Caco-2 (cell line): ENCODE data around the gene KRTAP16-1. TPM values are rescaled to one million over a fixed set of nuclear protein-coding genes. Genes with fewer than 3 reads are reported as not detected.

Source experiments
- BruUV-seq: library from RNA; stranded (reverse); fragments of 400-500 nt; replicated peaks from 2 replicates; lab custom pipeline; 2021; lab: Mats Ljungman, UMichigan
- CTCF ChIA-PET: fragments of 300-600 bp; sonication (Branson Sonifier 250); formaldehyde crosslinking; loops from one replicate; lab custom pipeline; 2022; ENCODE audit warnings: antibody characterized with exemption; lab: Charles Lee
- POLR2A ChIA-PET: fragments of 300-600 bp; sonication (Branson Sonifier 250); formaldehyde crosslinking; loops from one replicate; lab custom pipeline; 2022; ENCODE audit warnings: antibody characterized with exemption; lab: Charles Lee
- DNase-seq, 2 experiments: peaks; one replicate each; pipeline versions ENCODE4 v3.0.0 to v3.0.0-alpha.2; 2020 to 2022
- H3K27me3 ChIP-seq: replicated peaks from 2 replicates; pipeline ENCODE4 v1.6.0; 2011; ENCODE audit warnings: low read length; ENCODE audit not compliant: control insufficient read depth, insufficient read depth
- H3K36me3 ChIP-seq: 2 replicates; pipeline ENCODE4 v1.5.1; 2011; ENCODE audit warnings: low read length; ENCODE audit not compliant: control insufficient read depth, insufficient read depth
- H3K4me1 ChIP-seq: fragments of 250-450 bp; sonication (Bioruptor Pico); 2 replicates; pipeline ENCODE4 v1.5.1; 2020; ENCODE audit warnings: mild to moderate bottlenecking
- H3K4me3 ChIP-seq: 2 replicates; pipeline ENCODE4 v1.5.1; 2011; ENCODE audit warnings: low read depth, mild to moderate bottlenecking, control low read depth, low read length
- H3K9me3 ChIP-seq: fragments of 250-450 bp; sonication (Bioruptor Pico); 2 replicates; pipeline ENCODE4 v1.5.1; 2020; ENCODE audit warnings: mild to moderate bottlenecking, moderate library complexity
- H3K27ac Mint-ChIP-seq: one replicate; pipeline ENCODE4 v1.8.0; 2022; ENCODE audit warnings: mixed read lengths; ENCODE audit not compliant: unreplicated experiment
- H3K27me3 Mint-ChIP-seq: one replicate; pipeline ENCODE4 v1.8.0; 2022; ENCODE audit warnings: mixed read lengths; ENCODE audit not compliant: insufficient read depth, unreplicated experiment
- H3K36me3 Mint-ChIP-seq: one replicate; pipeline ENCODE4 v1.8.0; 2022; ENCODE audit warnings: mild to moderate bottlenecking, mixed read lengths; ENCODE audit not compliant: insufficient read depth, unreplicated experiment
- H3K4me1 Mint-ChIP-seq: one replicate; pipeline ENCODE4 v1.8.0; 2022; ENCODE audit warnings: low read depth, mixed read lengths; ENCODE audit not compliant: unreplicated experiment
- H3K4me3 Mint-ChIP-seq: one replicate; pipeline ENCODE4 v1.8.0; 2022; ENCODE audit warnings: mild to moderate bottlenecking, moderate library complexity, mixed read lengths; ENCODE audit not compliant: unreplicated experiment
- H3K9me3 Mint-ChIP-seq: one replicate; pipeline ENCODE4 v1.8.0; 2022; ENCODE audit warnings: mixed read lengths; ENCODE audit not compliant: unreplicated experiment
- CTCF ChIP-seq, 2 experiments: fragments of 200-600 bp in 1 of 2; IDR thresholded peaks; 1 replicate in 1 of 2; 2 replicates in 1 of 2; pipeline versions ENCODE4 v1.5.1 to v1.8.0; 2011 to 2022; ENCODE audit warnings: antibody characterized with exemption in 1 of 2, control low read depth in 1 of 2, inconsistent platforms in 1 of 2, low read depth in 1 of 2, low read length in 1 of 2, mild to moderate bottlenecking in 1 of 2, moderate library complexity in 1 of 2; ENCODE audit not compliant: insufficient read depth in 1 of 2, severe bottlenecking in 1 of 2, unreplicated experiment in 1 of 2
- intact Hi-C: fragments of 100-400 bp; cut with micrococcal nuclease; formaldehyde crosslinking; loops from one replicate; pipeline ENCODE4 v1.10.0; 2022; ENCODE audit not compliant: unreplicated experiment
- total RNA-seq: library from RNA; stranded (reverse); gene quantifications from 2 replicates; pipeline ENCODE4 v1.2.3, GENCODE V29; 2022

Gene KRTAP16-1
- total RNA-seq, 1 experiment from 2014 or later: not detected

GRCh38 chr17:41333098-41333497 lies 24.0 kb upstream of the KRTAP16-1 start:
- Histone ChIP-seq H3K4me3 (no peak overlapping the region), H3K27me3 (no peaks in the 10 kb centered on the region), H3K9me3 (no peaks in the 10 kb centered on the region), H3K4me1 (no peaks in the 10 kb centered on the region), H3K36me3 (no peaks in the 10 kb centered on the region)
- H3K27ac Mint-ChIP-seq: no peak overlapping the region
- ChIA-PET POLR2A (no interaction called here), CTCF (interaction anchor here (1.7 kb wide), 1 partner anchor 11 kb away, joined by 6 read pairs; no protein-coding TSS in a partner anchor)
- no TSS peak for BruUV-seq
- H3K27me3 Mint-ChIP-seq: no peaks in the 10 kb centered on the region
- intact Hi-C loops: no loop called here
- H3K9me3 Mint-ChIP-seq: no peaks in the 10 kb centered on the region
- H3K4me3 Mint-ChIP-seq: no peak overlapping the region
- H3K36me3 Mint-ChIP-seq: no peaks in the 10 kb centered on the region
- H3K4me1 Mint-ChIP-seq: no peaks in the 10 kb centered on the region
- DNase-seq: no peak
- TF ChIP-seq CTCF (IDR thresholded peaks at IDR 0.05; ENCODE audit: insufficient read depth in 1 of 2, low read depth in 1 of 2, low read length in 1 of 2, severe bottlenecking in 1 of 2, unreplicated experiment in 1 of 2): no peak

GRCh38 chr17:41332239-41332638 lies 23.1 kb upstream of the KRTAP16-1 start:
- no peaks in the 10 kb centered on the region for H3K27me3 Mint-ChIP-seq
- no peak overlapping the region for H3K27ac Mint-ChIP-seq
- H3K4me1 ChIP-seq: no peaks in the 10 kb centered on the region
- POLR2A ChIA-PET: no interaction called here
- H3K27me3 ChIP-seq: no peaks in the 10 kb centered on the region
- TF ChIP-seq CTCF (IDR thresholded peaks at IDR 0.05; ENCODE audit: insufficient read depth in 1 of 2, low read depth in 1 of 2, low read length in 1 of 2, severe bottlenecking in 1 of 2, unreplicated experiment in 1 of 2): no peak
- H3K4me1 Mint-ChIP-seq: no peaks in the 10 kb centered on the region
- BruUV-seq: no TSS peak
- no peak for DNase-seq
- intact Hi-C loops: no loop called here
- H3K9me3 ChIP-seq: no peaks in the 10 kb centered on the region
- CTCF ChIA-PET: interaction anchor here (1.5 kb wide), 1 partner anchor 330 kb away, joined by 4 read pairs; no protein-coding TSS in a partner anchor
- H3K9me3 Mint-ChIP-seq: no peaks in the 10 kb centered on the region
- H3K36me3 Mint-ChIP-seq: no peaks in the 10 kb centered on the region
- no peak overlapping the region for H3K4me3 Mint-ChIP-seq
- no peak overlapping the region for H3K4me3 ChIP-seq
- no peaks in the 10 kb centered on the region for H3K36me3 ChIP-seq

GRCh38 chr17:41331606-41332005 lies 22.5 kb upstream of the KRTAP16-1 start:
- H3K27me3 Mint-ChIP-seq: no peaks in the 10 kb centered on the region
- H3K36me3 Mint-ChIP-seq: no peaks in the 10 kb centered on the region
- no TSS peak for BruUV-seq
- H3K27me3 ChIP-seq: no peaks in the 10 kb centered on the region
- no peaks in the 10 kb centered on the region for H3K36me3 ChIP-seq
- POLR2A ChIA-PET: no interaction called here
- H3K4me3 ChIP-seq: no peak overlapping the region
- TF ChIP-seq CTCF (IDR thresholded peaks at IDR 0.05; ENCODE audit: insufficient read depth in 1 of 2, low read depth in 1 of 2, low read length in 1 of 2, severe bottlenecking in 1 of 2, unreplicated experiment in 1 of 2): no peak
- CTCF ChIA-PET: interaction anchor here (1.5 kb wide), 1 partner anchor 331 kb away, joined by 4 read pairs; no protein-coding TSS in a partner anchor
- H3K4me1 Mint-ChIP-seq: no peaks in the 10 kb centered on the region
- H3K9me3 ChIP-seq: no peaks in the 10 kb centered on the region
- H3K27ac Mint-ChIP-seq: no peak overlapping the region
- intact Hi-C loops: no loop called here
- H3K4me1 ChIP-seq: no peaks in the 10 kb centered on the region
- H3K4me3 Mint-ChIP-seq: no peak overlapping the region
- no peaks in the 10 kb centered on the region for H3K9me3 Mint-ChIP-seq
- no peak for DNase-seq
